Activated naive CD4-positive, alpha-beta T cell treated with anti-CD3 and anti-CD28 coated beads, Interleukin-2, amount 50 U/mL, for 72 hours (primary cell): Measurements from ENCODE around the gene CYP2S1. TPM values are rescaled to one million over a fixed set of nuclear protein-coding genes. Genes with fewer than 3 reads are reported as not detected.

ENCODE experiments used
- ATAC-seq, 2 donors: fragments of 150-1000 bp; cut with Tn5 transposase; 2 replicates each; pipeline ENCODE4 v1.10.0; 2021; ENCODE audit warnings: mild to moderate bottlenecking in 2 of 2, moderate library complexity in 2 of 2
- DNase-seq, 2 donors: peaks; one replicate each; pipeline ENCODE4 v3.0.0; 2021 to 2022; ENCODE audit warnings: low spot score in 2 of 2
- H3K27ac Mint-ChIP-seq, 2 donors: one replicate each; pipeline ENCODE4 v1.8.0; 2022; ENCODE audit warnings: mild to moderate bottlenecking in 2 of 2, mixed read lengths in 2 of 2
- H3K36me3 Mint-ChIP-seq, 2 donors: one replicate each; pipeline ENCODE4 v1.8.0; 2022; ENCODE audit warnings: mixed read lengths in 2 of 2
- H3K9me3 Mint-ChIP-seq, 2 donors: one replicate each; pipeline ENCODE4 v1.8.0; 2022; ENCODE audit warnings: mixed read lengths in 2 of 2
- total RNA-seq, 2 donors: library from RNA; stranded (reverse); gene quantifications; one replicate each; pipeline ENCODE4 v1.2.3, GENCODE V29; 2022

CYP2S1 gene
- total RNA-seq, 2 donors from 2014 or later: 0.91 to 2.0 TPM

DNA sequence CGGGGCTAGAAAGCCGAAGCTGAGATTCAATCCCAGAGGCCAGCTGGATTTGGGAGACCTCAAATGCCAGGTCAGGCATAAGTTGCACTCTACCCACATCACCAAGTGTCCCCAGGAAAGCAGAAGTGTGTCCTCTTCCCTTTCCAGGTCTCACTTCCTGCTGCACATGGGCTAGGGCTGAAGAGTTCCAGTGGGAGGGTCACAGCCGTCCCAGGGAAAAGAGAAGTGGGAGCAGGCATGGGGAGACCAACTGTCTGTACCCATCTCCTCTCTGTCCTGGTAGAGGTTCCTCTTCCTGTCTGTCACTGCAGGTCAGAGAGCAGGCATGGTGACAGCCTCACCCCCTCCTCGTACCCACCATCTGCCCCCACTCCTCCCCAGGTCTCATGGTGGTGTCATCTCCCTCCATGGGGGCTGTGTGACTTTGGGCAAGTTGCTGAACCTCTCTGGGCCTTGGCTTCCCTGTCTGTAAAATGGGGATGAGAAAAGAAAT lies 40.8 kb downstream of the CYP2S1 start:
- no peak for DNase-seq
- no peaks in the 10 kb centered on the region for H3K9me3 Mint-ChIP-seq
- no peak overlapping the region for H3K27ac Mint-ChIP-seq
- no peaks in the 10 kb centered on the region for H3K36me3 Mint-ChIP-seq
- no peak for ATAC-seq

DNA sequence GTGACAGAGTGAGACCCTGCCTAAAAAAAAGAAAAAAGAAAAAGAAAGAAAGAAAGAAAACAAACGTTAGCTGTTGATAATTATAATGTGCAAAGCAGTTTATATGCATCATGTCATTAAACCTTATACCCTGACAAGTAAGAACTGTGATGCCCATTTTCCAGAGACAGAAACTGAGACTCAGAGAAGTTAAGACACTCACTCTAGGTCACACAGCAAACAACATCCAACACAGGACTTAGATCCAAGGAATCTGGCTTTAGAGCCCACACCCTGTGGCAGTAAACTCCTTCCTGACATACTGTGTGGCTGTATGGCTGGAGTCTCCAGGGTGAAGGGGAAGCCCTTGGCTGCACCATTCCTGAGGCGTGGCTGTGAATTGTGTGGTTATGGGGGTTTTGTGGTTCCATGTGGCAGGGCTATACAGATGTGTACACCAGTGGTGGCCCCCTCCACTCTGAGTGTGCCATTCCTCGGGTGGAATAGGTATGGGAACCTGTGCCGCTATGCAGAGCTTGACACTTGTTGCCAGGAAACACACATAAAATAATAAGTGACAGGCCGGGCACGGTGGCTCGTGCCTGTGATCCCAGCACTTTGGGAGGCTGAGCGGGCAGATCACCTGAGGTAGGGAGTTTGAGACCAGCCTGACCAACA lies 41.6 kb downstream of the CYP2S1 start:
- DNase-seq (no peak), ATAC-seq (no peak)
- H3K9me3 Mint-ChIP-seq: no peaks in the 10 kb centered on the region
- no peak overlapping the region for H3K27ac Mint-ChIP-seq
- H3K36me3 Mint-ChIP-seq: no peaks in the 10 kb centered on the region

DNA sequence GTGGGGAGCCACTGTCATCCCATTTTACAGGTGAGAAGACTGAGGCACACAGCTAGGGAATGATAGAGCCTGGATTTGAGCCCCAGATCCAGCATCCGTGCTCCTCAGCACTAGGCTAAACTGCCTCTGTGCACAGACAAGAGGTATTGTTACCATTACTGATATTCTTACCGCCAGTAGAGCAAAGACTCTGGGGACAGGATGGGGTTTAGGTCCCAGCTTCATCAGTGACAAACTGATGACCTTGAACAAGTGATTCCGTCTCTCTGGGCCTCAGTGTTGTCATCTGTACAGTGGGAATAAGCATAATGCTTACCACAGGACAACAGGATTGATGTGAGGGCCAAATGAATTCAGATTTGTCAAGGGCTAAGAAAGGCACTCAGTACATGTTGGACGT lies 42.5 kb downstream of the CYP2S1 start:
- H3K36me3 Mint-ChIP-seq: no peaks in the 10 kb centered on the region
- no peak for ATAC-seq
- H3K9me3 Mint-ChIP-seq: no peaks in the 10 kb centered on the region
- no peak overlapping the region for H3K27ac Mint-ChIP-seq
- DNase-seq: no peak

DNA sequence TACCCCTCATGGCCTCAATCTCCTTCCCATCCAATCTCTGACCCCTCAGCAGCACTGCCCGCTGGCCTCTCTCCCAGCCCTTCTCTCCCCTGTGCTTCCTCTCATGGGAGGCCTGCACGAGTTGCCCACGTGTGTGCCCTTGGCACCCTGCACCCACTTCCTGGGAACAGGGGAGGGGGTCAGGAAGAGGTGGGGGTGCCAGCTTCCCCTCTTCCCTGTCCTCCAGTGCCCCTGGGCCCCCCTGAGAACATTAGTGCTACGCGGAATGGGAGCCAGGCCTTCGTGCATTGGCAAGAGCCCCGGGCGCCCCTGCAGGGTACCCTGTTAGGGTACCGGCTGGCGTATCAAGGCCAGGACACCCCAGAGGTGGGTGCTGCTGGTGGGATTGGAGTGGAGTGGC lies 45.2 kb downstream of the CYP2S1 start:
- no peak for ATAC-seq
- Mint-ChIP-seq H3K9me3 (no peaks in the 10 kb centered on the region), H3K27ac (no peak overlapping the region), H3K36me3 (no peaks in the 10 kb centered on the region)
- DNase-seq: no peak

DNA sequence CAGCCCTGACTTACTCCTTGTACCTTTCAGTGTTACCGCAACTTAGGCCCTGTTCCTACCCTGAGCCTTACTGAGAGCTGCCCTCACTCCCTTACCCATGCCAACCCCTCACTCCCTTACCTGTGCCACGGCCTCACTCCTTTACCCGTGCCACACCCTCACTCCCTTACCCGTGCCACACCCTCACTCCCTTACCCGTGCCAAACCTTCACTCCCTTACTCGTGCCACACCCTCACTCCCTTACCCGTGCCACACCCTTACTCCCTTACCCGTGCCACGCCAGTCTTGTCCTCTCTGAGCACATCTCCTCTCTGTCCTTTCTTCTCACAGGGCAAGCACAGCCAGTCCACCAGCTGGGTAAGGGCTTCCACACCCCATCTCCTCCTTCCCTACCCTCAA lies 46.3 kb downstream of the CYP2S1 start:
- H3K27ac Mint-ChIP-seq: no peak overlapping the region
- ATAC-seq (no peak), DNase-seq (no peak)
- H3K36me3 Mint-ChIP-seq: no peaks in the 10 kb centered on the region
- no peaks in the 10 kb centered on the region for H3K9me3 Mint-ChIP-seq

DNA sequence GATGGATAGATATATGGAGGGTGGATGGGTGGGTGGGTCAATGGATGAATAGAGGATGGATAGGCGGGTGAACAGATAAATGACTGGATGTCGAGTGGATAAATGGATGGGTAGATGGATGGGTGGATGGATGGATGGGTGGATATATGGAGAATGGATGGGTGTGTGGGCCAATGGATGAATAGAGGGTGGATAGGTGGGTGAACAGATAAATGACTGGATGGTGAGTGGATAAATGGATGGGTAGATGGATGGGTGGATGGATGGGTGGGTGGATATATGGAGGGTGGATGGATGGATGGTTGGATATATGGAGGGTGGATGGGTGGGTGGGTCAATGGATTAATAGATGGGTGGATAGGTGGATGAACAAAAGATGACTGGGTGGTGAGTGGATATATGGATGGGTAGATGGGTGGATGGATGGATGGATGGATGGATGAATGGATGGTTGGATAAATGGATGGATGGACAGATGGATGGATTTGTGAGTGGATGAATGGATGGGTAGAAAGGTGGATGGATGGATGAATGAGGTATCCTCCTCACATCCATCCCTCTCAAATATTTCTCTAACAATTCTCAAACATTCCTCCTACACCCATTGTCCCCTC lies 47.0 kb downstream of the CYP2S1 start:
- ATAC-seq (no peak), DNase-seq (no peak)
- H3K9me3 Mint-ChIP-seq: no peaks in the 10 kb centered on the region
- H3K36me3 Mint-ChIP-seq: no peaks in the 10 kb centered on the region
- no peak overlapping the region for H3K27ac Mint-ChIP-seq

DNA sequence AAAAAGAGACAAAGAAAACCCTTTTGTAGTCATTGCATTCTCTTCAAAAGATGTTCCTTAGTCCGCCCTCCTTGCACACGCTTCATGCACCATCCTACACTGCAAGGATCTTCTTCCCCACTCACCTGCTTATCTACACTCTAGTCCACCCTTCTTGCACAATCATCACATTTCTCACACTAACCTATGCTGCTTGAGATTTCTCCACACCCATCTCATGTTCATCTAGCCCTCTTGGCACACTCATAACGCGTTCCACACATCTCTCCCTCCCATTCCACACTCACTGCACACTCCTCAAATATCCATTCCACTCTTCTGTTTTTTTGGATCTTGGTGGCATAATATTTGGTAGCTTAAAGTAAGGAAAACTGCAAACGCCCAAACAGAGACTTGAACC lies 48.8 kb downstream of the CYP2S1 start:
- Mint-ChIP-seq H3K9me3 (no peaks in the 10 kb centered on the region), H3K36me3 (no peaks in the 10 kb centered on the region), H3K27ac (no peak overlapping the region)
- no peak for ATAC-seq
- no peak for DNase-seq

DNA sequence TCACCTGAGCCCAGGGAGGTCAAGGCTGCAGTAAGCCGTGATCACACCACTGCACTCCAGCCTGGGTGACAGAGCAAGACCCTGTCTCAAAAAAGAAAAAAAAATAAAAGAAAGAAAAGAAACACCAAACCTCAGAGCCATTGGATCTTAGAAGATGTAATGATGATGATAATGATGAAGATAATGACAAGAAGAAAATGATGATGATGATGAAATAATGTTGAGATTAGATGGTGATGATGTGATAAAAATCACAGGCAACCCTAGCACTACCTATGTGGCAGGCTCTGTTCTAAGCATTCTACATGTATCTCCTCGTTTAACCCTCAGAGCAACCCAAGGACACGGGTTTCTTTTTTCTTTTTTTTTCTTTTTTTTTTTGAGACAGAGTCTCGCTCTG lies 51.1 kb downstream of the CYP2S1 start:
- no peak for ATAC-seq
- no peak for DNase-seq
- Mint-ChIP-seq H3K27ac (no peak overlapping the region), H3K36me3 (no peaks in the 10 kb centered on the region), H3K9me3 (no peaks in the 10 kb centered on the region)

DNA sequence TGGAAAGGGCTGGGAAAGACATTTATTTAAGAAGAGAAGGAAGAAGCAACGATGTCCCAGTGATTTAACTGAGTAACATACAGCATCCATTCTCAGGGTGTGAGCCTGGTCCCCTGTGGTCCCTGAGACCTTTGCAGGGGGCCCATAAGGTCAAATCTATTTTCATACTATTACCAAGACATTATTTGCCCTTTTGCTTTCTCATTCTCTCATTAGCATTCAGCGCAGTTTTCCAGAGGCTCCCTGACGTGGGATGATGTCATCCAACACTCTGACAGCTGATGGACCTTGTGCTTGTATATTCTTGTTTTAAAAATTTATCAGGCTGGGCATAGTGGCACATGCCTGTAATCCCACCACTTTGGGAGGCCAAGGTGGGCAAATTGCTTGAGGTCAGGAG lies 52.8 kb downstream of the CYP2S1 start:
- no peak for ATAC-seq
- no peaks in the 10 kb centered on the region for H3K36me3 Mint-ChIP-seq
- DNase-seq: no peak
- H3K27ac Mint-ChIP-seq: no peak overlapping the region
- H3K9me3 Mint-ChIP-seq: no peaks in the 10 kb centered on the region

DNA sequence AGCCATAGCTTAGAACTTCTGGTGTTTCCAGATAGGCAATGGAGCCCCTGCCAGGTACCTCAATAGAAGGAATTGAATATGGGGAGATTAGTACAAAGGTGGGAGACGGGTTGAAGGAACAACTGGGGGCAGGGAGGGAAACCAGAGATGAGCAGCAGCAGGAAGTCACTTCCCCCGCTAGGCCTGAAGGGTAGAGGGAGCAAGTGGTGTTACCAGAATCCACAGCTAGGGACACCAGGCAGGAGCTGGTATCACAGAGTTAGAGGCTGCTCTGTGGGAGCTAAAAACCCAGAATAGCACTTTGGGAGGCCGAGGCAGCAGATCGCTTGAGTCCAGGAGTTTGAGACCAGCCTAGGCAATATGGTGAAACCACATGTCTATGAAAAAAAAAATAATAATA lies 55.9 kb downstream of the CYP2S1 start:
- H3K36me3 Mint-ChIP-seq: no peaks in the 10 kb centered on the region
- peak overlapping the region in 1 of 2 donors; percentile 53 for H3K27ac Mint-ChIP-seq
- ATAC-seq (no peak), DNase-seq (no peak)
- H3K9me3 Mint-ChIP-seq: no peaks in the 10 kb centered on the region

DNA sequence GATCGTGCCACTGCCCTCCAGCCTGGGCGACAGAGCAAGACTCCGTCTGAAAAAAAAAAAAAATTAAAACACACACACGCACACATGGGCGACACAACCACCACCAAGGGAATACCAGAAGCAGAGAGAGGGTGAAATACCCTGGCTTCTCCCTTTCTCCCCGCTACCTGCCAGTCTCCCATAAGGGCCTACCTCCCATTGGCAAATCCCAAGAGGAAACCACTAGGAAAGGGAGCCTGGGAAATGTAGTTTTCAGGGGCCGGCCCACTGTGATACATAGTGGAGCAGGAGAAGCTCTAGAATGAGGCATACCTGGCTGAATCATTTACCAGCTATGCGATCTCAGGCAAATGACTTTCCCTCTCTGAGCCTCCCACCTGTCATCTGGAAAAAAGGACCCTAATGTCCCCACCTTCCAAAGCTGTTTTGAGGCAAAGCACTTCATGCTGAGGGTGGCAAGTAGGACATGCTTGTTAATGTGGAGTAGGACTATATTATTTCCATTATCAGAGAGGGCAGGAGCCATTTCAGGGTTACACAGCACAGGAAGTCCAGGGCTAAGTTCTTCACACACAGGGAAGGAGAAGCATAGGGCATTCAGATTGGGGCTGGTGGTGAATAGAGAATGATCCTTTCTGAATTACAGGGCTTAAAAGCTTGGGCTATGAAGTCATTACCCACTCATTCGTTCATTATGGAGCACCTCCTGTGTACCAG lies 56.8 kb downstream of the CYP2S1 start:
- Mint-ChIP-seq H3K9me3 (no peaks in the 10 kb centered on the region), H3K27ac (no peak overlapping the region), H3K36me3 (no peaks in the 10 kb centered on the region)
- ATAC-seq: no peak
- no peak for DNase-seq

DNA sequence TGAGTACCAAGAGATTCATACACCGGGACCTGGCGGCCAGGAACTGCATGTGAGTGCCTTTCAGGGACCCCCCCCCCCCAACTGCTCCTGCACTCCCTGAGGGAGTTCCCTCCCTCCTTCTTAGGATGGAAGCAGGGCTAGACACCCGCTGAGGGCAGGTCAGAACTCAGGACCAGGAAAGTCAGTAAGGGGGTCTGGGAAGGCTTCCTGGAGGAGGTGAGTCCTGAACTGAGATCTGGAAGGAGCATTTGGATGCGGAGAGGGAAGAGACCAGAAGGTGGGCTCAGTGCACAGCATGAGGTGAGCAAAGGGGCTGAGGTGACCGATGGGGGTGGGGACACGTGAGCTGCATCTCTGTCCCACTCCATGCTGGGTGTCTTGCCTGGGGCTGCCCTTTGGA lies 60.6 kb downstream of the CYP2S1 start:
- H3K27ac Mint-ChIP-seq: no peak overlapping the region
- H3K36me3 Mint-ChIP-seq: no peaks in the 10 kb centered on the region
- DNase-seq: no peak
- no peaks in the 10 kb centered on the region for H3K9me3 Mint-ChIP-seq
- ATAC-seq: no peak

DNA sequence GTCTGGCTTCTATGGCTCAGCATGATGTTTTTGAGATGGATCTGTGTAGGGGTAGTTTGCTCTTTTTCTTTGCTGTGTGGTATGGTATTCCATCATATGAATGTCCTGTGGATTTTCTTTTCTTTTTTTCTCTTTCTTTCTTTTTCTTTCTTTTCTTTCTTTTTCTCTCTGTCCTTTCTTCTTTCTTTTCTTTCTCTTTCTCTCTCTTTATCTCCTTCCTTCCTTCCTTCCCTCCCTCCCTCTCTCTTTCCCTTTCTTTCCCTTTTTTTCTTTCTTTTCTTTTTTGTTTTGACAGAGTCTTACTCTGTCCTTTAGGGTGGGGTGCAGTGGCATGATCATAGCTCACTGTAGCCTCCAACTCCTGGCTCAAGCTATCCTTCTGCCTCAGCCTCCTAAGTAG lies 62.2 kb downstream of the CYP2S1 start:
- no peaks in the 10 kb centered on the region for H3K9me3 Mint-ChIP-seq
- H3K36me3 Mint-ChIP-seq: no peaks in the 10 kb centered on the region
- no peak for DNase-seq
- no peak for ATAC-seq
- peak overlapping the region in 1 of 2 donors; percentile 41 for H3K27ac Mint-ChIP-seq

Other genes with a start within 250 kb of the CYP2S1 start
- gene CYP2B6, start 201.9 kb upstream of the CYP2S1 start, total RNA-seq: not detected
- not detected for gene CYP2A13, start 104.8 kb upstream of the CYP2S1 start, total RNA-seq
- gene CYP2F1, start 78.8 kb upstream of the CYP2S1 start, total RNA-seq: not detected
- gene AXL, start 26.0 kb downstream of the CYP2S1 start, total RNA-seq: under 1 TPM in 1 of 2 donors, not detected in 1; 0.74 TPM
- gene HNRNPUL1, start 71.2 kb downstream of the CYP2S1 start, total RNA-seq: 100 to 1,000 TPM; 286 to 496 TPM
- gene CCDC97, start 117.0 kb downstream of the CYP2S1 start, total RNA-seq: 10 to 100 TPM; 24.7 to 43.1 TPM
- gene TGFB1, start 160.7 kb downstream of the CYP2S1 start, total RNA-seq: 100 to 1,000 TPM in 1 of 2 donors, 10 to 100 TPM in 1; 73.4 to 126 TPM
- gene B9D2, start 170.9 kb downstream of the CYP2S1 start, total RNA-seq: 1 to 10 TPM; 4.7 to 7.8 TPM
- 10 to 100 TPM in 1 of 2 donors, 1 to 10 TPM in 1; 8.2 to 11.0 TPM for gene TMEM91, start 183.3 kb downstream of the CYP2S1 start, total RNA-seq
- 10 to 100 TPM; 44.7 to 61.1 TPM for gene EXOSC5, start 204.1 kb downstream of the CYP2S1 start, total RNA-seq
- 10 to 100 TPM; 19.8 to 27.2 TPM for gene BCKDHA, start 204.6 kb downstream of the CYP2S1 start, total RNA-seq
- gene B3GNT8, start 234.2 kb downstream of the CYP2S1 start, total RNA-seq: under 1 TPM; 0.19 to 0.55 TPM
- 10 to 100 TPM; 46.7 to 58.5 TPM for gene DMAC2, start 246.7 kb downstream of the CYP2S1 start, total RNA-seq
- not detected for gene ERICH4, start 249.9 kb downstream of the CYP2S1 start, total RNA-seq